ENCODE data around the gene SEMA4D.

Gene SEMA4D

DNA sequence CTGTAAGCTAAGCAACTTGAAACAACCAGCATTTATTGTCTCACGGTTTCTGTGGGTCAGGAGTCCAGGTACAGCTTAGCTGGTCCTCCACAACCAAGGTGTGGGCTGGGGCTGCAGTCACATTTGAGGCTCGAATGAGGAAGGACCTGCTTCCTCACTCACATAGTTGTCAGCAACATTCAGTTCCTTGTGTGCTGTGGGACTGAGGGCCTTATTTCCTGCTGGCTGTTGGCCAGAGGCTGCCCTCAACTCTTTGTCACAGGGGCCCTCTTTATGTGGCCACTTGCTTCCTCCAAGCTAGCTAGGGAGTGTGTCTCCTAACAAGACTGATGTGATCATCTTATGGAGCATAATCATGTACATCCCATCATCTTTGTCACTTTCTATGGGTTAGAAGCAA is 29.2 kb upstream of the SEMA4D start:
- DNase-seq = no peak

DNA sequence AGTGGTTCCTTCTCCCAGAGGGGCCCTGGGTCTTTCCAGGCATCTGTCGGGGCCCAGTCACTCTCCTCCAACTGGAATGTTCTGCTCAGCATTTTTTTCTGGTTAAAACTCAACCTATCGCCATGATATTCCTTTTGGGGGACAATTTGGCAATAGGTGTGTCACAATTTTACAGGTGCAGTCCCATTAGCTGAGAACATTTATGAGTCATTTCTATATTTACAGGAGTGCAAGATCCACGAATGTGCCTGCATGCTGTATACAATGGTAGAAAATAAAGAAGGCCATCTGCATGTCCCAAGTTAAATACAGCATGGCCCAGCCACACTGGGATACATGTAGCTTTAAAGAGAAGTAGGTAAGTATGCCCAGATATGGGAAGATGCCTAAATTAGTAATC is 28.8 kb upstream of the SEMA4D start:
- no peak for DNase-seq

DNA sequence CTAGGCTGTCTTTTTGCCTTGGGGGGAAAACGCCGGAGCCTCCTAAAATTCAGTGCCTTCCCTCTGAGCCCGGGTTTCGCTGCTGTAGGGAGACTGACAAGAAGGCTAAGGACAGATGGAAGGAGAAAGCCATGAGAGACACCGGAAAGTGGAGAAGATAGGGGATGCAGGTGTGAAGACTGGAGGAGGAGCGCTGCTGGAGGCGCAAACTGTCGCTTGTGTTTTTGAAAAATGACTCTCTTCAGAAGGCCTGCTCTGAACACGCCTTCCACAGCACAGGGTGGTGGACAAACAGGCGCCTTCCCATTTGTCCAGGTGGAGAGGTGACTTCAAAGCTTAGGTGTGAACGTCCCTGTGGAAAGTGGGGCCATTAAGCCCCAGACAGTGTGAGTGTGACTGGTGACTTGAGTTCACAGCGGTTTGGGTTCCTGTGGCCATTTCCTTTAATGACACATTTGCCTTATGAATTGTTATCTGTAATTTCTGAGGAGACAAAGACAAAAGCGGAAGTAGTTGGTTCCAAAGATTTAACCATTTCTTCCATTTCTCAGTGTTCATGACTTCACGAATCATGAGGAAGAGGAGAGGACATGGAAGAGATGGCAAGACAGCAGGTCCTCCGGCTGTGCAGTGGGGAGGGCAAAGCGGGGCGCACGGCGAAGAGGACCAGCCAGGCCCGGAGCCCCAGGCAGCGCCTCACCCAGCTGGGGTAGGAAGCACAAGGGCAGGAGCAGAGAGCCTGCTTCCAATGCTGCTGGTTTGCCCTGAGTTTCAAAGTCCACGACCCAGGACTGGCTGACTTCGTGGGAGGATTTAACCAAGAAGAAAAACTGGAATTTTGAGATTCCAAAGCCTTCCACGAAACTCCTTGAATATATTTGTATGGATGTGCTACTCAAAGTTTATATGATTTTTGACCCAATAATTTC is 27.8 kb upstream of the SEMA4D start:
- no peak for DNase-seq

DNA sequence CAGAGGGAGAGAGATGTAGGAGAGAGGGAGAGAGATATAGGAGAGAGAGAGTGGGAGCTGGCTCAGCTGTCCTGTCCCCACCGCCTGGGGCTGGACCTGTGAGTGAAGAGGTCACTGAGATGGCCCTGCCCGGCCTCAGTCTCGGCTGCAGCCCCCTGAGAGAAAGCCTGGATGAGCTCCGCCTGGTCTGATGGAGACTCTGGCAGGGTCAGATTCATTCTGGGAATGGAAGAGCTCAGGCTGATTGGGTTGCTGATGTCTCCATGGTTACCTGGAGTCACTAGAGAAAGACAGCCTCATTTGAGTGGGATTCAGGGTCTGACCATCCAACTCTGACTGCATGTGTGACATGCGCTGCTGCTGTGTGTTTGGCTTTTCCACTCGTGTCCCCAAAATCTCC is 27.1 kb upstream of the SEMA4D start:
- no peak for DNase-seq

DNA sequence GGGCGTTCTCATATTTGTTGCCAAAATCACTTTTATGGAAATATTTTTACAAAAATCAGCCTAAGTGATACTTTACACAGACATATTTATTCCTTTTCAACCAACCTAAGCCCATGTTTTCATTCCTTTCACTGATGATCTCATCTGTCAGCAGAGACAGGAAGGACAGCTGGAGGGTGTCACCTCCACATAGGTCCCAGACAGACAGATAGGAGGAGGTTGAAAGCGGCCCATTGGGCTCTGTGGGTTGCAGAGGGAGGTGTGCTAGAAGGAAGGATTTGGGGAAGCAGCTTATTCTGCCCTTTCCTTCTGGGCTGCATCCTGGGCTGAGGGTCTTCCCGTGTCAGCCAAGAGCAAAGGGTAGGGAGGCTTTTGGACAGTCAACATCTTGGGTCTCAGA is 26.0 kb upstream of the SEMA4D start:
- DNase-seq = no peak

DNA sequence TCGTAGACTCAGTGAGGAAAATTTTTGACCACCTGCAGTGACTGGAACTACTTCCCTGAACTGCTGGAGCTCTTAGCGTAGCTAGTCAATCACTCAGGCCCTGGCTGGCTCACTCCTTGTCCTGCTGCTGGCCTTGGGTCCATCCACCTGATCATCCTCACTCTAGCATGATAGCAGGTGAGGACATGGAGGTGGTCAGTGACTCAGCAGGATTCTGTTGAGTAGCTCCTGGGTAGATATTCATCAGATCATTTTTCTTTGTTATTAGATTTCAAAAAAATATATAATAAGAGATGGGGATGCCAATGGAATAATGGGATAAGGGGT is 25.0 kb upstream of the SEMA4D start:
- no peak for DNase-seq

DNA sequence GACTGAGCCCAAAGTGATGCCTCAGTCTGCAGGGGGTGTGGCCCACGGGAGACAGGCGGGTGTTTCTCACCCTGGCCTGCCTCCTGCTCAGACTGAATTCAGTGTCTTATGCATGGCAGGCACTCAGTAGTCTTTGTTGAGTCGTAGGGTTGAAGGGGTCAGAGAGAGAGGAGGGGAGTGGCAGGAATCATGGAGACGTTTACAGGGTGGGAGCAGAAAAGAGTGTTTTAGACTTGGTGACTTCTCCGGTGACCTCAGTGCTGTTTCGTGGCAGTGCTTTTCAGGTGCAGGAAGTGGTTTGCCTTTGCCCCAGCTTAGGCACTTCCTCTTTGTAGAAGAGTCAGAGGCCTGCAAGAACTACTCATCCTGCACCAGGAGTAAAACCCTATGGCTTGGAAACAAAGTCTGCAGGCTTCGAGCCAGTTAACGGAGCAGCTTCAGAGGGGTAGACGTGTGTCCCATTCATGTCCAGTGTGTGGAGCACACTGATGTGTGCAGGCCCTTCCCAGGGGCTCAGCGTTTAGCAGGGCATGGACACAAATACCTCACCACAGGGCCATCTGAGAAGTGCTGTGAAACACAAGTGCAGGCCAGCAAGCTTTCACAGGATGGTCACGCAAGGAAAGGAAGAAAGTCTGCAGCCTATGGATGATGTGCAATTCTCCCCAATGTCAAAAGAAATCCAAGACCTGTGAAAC is 24.5 kb upstream of the SEMA4D start:
- DNase-seq = no peak

DNA sequence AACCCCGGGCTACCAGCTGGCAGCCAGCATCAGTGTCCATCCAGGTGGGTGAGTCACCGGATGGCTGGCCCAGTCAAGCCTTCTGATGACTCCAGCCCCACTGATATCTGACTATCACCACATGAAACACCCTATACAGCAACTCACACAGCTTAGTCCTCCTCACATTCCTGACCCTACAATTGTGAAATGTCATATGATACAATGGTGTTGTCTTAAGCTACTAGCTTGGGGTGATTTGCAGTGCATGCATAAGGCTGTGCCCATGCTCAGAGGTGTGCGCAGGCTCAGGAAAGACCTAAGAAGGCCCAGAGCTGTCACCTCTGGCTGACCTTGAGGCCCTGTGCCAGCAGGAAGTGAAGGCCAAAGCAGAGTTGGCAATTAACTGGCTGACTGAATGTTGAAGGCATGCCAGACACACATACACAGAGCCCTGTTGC is 21.5 kb upstream of the SEMA4D start:
- no peak for DNase-seq

DNA sequence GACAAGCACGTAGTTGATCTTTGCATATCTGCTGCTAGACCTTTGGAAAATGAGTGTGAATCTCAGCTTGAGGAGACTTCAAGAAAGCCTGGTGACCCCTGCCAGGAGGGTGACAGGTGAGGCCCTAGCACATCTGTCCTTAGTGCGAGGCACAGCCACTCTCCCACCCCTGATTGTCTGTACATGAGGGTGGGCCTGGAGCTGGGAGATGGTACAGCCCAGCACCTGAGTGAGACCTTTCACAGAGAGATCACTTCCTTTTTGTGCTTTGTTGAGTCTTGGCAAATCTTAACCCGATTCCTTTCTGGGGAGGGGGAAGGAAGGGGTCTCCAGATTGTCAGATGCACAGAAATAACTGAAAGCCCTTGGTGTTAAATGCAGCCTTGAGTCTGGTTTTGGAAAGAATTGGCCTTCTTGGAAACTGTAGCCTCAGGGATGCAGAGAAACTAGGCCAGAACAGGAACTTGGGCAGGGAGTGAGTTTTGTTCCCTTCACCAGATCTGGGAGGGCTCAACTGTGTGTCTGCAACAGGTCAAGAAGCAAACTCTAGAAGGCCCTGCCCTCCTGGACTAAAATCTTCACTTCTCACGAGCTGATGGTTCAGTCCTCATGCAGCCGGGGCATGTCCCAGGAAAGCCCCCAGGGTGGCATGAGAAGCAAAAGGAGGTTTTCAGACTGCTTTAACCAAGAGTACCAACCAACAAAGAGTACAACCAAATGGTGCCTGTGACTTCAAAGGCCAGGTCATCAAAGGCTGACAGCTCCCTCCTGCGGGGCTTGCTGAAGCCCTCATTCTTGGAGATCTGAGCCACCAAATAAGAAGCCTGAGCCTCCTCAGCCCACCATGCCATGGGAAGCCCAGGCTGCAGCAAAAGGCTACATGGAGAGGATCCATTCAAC is 20.8 kb upstream of the SEMA4D start:
- no peak for DNase-seq

DNA sequence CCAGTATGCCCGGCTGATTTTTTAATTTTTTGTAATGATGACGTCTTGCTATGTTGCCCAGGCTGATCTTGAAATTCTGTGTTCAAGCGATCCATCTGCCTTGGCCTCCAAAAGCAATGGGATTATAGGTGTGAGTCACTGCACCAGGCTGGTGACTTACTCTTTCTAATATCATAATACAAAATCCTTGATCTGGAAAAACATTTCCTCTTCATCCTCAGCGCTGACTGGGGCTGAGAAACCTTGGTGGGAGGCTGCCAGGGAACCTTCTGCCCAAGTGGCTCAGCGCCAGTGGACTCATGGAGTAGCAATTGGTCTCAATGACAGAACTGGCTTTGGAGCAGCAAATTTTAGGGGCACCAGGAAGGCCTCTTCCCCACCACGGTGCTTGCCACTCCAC is 17.5 kb upstream of the SEMA4D start:
- no peak for DNase-seq

DNA sequence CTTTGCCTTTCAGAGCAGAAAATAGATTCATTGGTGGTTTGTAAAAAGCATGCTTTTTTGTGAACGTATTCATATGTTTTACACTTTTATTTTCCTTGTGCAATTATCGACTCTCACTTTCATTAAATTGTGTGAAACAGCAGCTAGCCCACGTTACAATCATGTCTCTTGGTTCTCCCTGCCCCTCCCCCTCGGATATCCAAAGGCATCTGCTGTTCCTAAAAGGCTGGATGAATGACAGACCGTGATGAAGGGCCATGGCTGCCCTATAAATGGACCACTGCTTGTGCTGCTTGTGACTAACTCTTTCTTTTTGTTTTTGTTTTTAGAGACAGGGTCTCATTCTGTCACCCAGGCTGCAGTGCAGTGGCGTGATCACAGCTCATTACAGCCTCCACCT is 17.0 kb upstream of the SEMA4D start:
- DNase-seq = no peak

DNA sequence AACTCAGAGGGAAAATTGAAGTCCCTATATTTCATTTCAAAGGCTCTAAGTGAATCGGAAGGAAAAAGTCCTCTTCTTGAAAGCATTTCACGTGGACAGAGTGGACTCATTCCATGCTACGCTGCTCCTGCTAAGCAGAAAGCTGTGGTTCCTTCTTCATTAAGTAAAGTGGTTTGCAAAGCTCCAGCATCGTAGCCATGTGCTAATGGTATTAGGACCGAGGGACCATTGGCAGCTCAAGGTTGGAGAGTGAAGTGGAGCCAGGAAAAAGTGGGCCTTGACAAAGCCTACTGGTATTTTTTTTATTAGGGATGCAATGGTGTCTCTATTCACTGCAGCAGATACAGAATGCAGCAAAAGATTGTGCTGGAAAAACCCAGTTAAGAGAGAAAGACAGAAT is 16.4 kb upstream of the SEMA4D start:
- DNase-seq = no peak

DNA sequence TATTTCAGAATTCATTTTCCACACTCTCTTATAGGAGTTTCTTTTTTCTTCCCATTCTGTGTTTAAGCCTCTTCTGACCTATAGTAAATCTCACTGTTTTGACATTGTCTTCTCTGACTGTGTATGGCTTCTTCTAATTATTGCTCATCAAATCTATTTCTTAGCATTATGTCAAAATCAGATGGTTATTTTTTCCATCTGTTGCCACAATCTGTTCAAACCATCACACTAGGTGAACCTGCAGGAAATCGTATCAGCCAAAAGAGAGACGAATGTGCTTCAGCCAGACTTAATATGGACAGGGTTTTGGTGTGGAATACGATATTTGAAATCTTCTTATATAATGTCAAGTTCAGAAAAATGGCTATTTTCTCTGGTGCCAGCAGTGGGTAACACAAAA is 15.9 kb upstream of the SEMA4D start:
- no peak for DNase-seq

DNA sequence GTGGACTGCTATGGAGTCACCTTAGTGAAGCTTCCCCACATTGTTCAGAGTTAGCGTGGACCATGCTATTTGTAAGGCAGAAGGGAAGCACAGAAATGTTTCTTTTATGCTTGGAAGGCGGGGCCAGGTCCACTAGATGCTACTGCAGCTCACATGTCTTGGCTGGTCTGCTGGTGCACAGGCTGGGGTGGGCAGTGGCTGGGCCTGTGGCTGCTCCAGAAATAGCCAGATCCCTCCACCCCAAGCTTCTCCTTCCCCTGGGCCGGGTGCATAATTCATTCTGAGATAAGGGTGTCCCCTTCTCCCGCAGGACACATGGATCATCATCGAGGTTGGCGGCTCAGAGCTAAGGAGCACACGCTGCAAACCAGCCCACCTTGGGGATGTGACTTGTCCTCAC is 14.5 kb upstream of the SEMA4D start:
- no peak for DNase-seq

DNA sequence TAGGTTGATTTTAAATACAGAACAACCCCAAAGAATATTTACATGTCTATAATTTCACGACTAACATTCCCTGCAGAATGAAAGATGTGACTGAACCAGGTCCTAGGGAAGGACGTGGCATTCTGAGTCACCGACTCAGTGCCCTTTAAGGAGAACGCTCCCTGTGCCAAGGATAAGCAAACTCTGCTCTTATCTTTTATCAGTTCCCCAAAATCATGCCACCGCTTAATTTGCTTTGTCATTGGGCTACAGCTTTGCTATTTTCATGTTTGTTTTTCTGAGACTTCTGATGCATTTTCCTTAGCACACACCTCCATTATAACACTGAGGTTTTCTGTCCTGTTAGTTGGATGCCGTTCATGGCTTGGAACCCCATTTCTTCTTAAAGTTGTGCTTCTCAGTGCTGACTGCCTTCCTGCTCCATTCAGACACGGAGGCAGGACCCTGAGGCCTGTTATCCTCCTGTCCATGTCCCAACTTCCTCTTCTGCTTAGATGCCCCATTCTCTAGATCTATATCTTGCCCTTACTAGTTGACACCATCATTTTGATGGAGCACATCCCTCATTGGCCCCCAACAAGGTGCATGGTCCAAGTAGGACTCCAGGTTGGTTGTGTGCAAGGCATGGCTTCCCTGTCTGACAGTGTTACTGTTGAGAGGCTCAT is 11.2 kb upstream of the SEMA4D start:
- DNase-seq = no peak

DNA sequence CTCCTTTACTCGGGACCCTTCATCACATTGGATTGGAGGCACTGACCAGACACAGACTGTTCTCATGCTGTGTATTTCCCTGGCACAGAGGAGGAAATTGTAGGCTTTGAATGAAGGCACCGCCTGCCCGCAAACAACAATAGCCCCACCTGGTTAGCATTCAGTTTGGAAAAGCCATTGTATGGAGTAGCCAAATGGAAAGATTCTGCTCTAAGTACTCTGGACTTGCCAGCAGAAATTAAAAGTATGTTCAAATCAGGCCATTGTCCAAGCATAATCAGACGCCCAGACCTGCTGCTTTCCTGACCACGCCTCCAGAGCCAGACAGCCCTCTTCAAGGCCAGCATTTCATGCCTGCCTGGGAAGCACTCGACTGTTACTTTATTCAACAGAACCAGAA is 8.0 kb upstream of the SEMA4D start:
- peak; percentile 16 for DNase-seq

DNA sequence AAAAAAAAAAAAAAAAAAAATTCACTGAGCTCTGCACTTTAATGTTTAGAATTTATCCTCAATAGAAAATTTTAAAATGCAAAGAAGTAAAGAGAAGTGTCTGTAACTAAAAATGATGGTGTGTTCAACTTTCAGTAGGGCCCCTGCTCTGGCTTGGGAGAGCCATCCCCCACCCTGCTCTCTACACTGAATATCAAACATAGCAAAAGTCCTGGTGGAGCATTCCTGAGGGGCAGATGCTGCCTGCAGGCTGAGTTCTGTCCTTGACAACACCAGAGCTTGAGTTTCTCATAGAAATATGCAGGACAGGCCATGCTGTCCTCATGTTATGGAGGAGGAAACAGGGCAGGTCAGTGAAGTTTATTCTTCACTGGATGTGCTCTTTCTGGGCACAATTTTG is 7.1 kb upstream of the SEMA4D start:
- DNase-seq = no peak

DNA sequence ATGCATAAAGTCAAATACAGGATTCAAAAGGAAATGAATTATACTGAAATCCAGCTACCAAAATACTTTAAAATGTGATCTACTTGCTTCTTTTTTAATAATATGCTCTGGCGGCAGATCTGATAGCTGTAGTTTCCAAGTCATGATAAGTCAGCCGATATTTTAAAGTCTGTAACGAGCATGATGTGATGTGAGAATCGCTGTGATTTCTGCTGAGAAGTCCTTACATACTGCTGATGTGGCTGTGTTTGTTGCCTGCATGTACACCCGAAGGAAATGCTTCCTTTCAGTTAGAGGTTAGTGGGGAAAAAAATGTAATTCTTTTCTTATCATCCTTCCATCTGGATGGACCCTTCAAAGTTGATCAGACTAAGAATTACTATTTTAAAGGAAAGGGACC is 4.8 kb upstream of the SEMA4D start:
- no peak for DNase-seq

DNA sequence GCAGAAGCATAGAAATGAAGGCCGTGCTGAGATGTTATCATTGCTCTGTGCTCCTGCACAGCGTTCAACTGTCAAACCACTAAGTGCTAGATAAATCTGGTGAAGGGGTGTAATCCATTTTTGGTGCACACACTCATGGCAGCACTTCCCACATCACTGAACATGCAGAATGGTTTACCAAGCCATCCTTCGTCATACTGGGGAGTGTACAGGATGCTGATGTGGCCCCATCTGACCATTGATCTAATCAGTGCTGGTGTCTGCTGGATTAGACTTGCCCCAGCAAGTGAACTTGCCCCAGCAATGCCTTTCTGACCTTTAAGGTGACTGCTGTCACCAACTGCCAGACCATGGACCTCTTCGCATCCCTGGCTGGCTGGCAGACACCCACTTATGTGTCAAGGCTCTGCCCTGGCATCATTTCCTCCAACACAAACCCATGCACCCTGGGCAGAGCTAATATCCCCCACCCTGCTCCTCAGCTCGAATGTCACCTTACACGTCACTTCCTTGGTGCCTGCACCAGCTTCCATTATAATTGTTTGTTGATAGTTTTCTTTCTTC is 4.2 kb upstream of the SEMA4D start:
- DNase-seq = no peak

DNA sequence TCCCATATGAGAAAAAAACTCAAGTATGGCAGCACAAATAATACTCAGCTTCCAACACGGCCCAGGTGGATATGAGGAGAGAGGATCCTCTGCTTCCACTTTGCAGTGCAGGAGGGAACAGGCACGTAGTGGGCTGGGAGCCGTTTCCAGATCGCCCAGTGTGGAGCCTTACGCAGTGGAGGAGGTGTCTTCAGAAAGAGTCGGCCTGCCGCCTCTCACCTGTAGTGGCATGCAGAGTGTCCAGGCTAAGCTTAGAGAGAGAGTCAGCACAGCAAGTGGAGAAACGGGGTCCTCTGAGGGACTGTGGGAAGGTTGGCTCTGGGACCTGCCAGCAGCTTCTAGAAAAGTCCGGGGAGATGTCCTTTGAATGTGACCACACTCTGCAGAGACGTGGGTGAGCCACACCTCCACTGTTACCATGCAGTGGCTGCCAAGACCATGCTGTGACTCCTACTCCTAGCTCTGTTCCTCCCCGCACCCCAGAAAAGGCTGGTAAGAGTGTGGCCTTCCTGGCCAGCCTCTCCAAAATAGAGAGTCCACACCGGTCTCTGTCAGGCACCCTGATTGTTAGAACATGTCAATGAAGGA is 3.5 kb upstream of the SEMA4D start:
- DNase-seq = no peak

DNA sequence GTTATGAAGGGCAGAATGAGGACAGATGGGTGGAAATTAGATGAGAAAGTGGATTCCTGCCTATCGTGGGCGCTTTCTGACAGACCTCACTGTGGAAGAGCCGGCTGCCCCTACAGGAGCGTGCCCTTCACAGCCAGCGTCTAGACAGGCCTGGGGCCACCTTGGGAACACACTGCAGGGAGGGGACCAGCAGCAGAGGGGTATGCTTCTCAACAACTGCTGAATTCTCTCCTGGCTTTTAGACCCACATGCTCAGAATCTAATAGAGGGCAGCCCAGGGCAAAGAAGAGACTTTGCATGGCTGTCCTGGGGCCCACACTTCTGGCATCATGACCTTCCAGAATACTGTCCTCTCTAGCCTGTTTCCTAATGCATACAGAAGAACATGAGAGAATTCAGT is 2.1 kb upstream of the SEMA4D start:
- DNase-seq = no peak

DNA sequence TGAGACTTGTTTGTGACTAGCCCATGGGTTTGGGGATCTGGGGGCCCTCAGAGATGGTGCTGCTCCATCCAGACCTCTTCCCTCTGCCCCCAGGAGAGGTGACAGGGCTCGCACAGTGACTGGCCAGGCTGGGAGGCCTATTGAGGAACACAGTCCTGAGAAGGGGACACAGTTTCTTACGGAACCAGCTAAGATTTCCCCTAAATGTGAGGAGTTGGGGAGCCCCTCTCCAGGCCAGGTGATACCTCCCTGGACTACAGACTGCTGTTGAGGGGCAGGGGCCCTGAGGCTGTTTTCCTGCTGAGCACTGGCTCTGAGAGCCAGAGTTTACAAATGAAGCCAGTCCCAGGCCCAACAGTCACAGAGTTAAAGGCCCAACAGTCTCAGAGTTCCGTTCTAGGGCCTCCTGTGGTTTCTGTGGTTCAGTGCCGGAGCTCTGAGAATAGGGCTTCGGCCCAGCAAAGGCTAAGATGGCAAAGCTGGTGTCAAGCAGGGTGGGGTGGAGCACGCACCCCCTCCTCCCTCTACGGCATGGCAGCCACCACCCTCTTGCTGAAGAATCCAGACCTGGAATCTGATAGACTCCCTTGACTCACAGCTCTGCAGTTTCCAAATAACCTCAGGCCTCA is 1.1 kb upstream of the SEMA4D start:
- DNase-seq = no peak

Data from NCI-H146 (cell line).